Esophagus muscularis mucosa (tissue), 4 donors: Measurements from ENCODE around the gene AKT3.

Source experiments
- EP300 ChIP-seq: sonication (generic); formaldehyde crosslinking; IDR thresholded peaks from one replicate; pipeline ENCODE4 v1.6.1; 2017; ENCODE audit warnings: antibody characterized with exemption
- POLR2A ChIP-seq: fragments of 450-650 bp; IDR thresholded peaks from one replicate; pipeline ENCODE4 v1.6.1; 2017; ENCODE audit warnings: antibody characterized with exemption, moderate library complexity, mild to moderate bottlenecking, low read depth
- POLR2AphosphoS5 ChIP-seq, 2 donors: sonication (generic); formaldehyde crosslinking; IDR thresholded peaks; one replicate each; pipeline ENCODE4 v1.6.1; 2017; ENCODE audit warnings: antibody characterized with exemption in 2 of 2
- TF ChIP-seq, protein P1 (sequence below), 3 experiments: fragments of 200-600 bp in 2 of 3; fragments of 450-650 bp in 1 of 3; sonication (generic) in 2 of 3; IDR thresholded peaks; one replicate each; pipeline ENCODE4 v1.5.1; 2017 to 2019; ENCODE audit warnings: antibody characterized with exemption in 3 of 3, mild to moderate bottlenecking in 2 of 3, moderate library complexity in 1 of 3

DNA sequence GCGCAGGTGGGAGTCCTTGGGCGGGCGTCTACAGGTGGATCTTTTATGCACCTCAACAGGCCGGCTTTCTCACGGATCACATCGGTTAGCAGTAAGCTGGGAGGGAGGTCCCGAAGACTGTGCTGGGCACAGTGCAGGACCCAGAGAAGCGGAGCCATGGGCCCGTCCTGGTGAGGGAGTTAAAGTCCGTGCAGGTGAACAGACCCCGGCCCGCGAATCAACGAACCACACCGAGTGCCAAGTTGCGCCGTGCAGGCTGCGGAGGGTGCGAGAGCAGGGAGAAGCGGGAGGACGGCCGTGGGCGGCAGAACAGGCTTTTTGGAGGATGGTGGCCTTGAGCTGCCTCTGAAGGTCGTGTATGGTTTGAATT, 360.9 kb downstream of the AKT3 start:
- TF ChIP-seq, protein P1, sequence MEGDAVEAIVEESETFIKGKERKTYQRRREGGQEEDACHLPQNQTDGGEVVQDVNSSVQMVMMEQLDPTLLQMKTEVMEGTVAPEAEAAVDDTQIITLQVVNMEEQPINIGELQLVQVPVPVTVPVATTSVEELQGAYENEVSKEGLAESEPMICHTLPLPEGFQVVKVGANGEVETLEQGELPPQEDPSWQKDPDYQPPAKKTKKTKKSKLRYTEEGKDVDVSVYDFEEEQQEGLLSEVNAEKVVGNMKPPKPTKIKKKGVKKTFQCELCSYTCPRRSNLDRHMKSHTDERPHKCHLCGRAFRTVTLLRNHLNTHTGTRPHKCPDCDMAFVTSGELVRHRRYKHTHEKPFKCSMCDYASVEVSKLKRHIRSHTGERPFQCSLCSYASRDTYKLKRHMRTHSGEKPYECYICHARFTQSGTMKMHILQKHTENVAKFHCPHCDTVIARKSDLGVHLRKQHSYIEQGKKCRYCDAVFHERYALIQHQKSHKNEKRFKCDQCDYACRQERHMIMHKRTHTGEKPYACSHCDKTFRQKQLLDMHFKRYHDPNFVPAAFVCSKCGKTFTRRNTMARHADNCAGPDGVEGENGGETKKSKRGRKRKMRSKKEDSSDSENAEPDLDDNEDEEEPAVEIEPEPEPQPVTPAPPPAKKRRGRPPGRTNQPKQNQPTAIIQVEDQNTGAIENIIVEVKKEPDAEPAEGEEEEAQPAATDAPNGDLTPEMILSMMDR (IDR thresholded peaks at IDR 0.05): no peak
- TF ChIP-seq POLR2A (no peak), POLR2AphosphoS5 (IDR thresholded peaks at IDR 0.05) (no peak), EP300 (no peak)
